NCI-H524 treated with DMSO at 0.1 percent for 48 hours (cell line): ENCODE measurements around the gene PFKL.

Experiments used
- DNase-seq: peaks from one replicate; lab custom pipeline; 2025; lab: John Stamatoyannopoulos, UW

Gene PFKL

DNA sequence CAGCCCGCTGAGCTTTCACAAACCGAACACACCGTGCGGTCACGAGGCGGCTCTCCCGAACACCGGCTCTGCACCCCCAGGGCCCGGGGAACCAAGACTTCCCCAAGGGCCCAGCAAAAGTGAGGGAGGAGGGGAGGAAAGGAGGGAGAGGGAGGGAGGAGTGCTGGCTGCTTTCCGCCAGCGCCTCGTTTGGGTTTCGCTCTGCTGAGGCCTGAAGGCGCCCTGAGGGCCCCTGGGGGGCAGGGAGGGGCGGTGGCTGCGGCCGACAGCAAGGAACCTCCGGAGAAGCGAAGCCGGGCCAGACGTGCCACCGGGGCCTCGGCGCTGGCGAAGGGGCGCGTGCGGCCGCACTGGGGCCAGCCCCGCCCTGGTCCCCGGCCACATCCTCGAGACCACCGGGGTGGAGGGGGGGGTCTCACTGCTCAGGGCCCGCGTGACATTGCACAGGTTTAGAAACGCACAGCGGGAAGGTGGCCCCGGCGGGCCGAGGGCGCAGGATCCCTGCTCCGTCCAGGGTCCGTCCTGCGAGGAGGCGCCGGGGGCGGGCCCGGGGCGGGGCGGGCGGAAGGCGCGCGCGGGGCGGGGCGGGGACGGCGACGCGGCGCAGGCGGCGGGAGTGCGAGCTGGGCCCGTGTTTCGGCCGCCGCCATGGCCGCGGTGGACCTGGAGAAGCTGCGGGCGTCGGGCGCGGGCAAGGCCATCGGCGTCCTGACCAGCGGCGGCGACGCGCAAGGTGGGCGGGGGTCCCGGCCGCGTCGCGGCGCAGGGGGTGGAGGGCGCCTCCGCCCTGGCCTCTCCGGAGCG is at the start of gene PFKL:
Gene PFKL (plus strand): TSS at position 596 of the 804 bp plus-strand sequence. CDS start 53 bp downstream, at position 649.
- no peak for DNase-seq

DNA sequence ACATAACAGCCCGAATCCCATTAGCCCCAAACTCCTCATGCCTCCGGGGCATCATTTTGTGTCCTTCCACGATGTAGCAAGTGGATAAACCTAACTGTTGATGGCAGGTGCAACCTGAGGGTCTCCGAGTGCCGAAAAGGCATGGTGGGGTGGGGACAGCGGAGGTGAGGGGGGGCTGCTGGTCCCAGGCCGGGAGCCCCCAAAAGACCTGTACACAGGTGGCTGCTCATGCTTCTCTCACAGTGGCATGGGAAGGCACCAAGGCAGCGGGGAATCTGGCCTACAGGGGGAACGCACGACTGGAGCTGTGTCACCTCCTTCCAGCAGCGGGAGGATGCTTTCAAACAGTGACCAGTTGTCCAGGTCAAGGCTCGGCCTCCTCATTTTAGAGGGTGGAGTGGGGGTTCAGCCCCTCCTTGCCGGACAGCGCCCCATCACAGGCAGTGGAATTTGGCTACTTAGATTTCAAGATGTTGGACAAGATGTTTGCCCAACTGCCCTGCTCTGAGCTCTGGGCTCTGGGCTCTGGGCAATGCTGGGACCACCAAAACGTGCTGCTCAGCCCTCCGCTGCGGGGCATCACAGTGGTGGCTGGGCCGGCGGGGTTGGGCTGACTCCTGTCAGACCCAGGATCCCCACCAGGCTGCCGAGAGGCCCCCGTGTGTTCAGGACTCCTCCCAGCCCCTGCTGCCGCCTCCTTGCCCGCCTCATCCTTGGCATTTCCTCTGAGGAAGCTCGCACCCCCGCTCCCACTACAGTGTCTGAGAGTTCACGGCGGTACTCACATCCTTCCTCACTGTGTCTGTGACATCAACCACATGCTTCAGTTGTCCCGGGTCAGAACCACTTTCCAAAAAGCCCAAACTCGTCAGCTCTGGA is 45.8 kb upstream of the PFKL start:
- DNase-seq = no peak

DNA sequence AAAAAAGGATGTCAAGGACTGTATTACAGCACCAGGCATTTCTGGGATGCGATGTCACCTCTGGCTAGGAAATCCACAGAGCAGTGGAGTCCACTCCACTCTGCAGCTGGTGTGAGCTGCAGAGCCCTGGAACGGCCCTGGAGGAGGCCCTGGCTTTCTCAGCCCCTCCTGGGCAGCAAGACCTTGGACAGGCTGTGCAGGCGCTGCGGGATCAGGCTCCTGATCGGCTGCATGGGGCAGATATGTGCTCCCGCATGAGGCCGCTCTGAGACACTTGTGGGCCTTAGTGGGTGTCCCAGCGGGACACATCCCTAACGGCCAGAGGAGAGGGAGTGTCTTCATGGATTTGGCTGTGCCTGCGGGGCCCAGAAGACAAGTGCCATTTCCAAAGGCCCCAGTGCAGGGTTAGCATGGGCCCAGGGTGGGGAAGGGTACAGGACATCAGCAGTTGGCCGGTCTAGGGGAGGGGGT is 44.3 kb upstream of the PFKL start:
- no peak for DNase-seq

DNA sequence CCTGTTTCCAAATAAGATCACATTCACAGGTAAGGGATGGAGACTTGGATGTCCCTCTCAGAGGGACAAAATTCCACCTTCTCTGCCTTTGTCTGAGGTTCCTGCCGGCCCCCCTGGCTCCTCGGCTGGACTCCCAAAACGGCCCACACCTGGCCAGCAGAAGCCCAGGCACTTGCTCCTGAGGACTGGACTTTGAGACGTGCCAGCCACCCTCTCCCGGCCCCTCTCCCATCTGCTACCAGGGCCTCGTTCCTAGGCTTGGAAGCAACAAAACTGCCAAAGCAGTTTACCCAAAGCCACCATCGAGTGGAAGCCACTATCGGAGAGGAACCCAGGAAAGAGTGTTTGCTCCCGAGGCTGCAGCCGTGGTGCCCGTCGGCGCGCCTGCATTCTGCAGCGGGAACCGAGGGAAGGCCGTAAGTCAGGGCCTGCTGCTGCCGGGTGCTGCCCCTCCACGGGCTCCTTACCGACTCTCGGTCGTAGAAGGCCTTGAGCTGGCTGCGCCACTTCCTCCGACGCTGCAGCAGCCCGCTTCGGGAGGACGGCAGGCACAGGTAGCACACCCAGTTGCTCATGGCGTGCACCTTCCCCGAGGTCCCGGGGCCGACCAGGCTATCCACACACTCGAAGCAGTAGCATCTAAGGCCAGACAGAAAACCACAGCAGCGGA is 41.7 kb upstream of the PFKL start:
- no peak for DNase-seq

DNA sequence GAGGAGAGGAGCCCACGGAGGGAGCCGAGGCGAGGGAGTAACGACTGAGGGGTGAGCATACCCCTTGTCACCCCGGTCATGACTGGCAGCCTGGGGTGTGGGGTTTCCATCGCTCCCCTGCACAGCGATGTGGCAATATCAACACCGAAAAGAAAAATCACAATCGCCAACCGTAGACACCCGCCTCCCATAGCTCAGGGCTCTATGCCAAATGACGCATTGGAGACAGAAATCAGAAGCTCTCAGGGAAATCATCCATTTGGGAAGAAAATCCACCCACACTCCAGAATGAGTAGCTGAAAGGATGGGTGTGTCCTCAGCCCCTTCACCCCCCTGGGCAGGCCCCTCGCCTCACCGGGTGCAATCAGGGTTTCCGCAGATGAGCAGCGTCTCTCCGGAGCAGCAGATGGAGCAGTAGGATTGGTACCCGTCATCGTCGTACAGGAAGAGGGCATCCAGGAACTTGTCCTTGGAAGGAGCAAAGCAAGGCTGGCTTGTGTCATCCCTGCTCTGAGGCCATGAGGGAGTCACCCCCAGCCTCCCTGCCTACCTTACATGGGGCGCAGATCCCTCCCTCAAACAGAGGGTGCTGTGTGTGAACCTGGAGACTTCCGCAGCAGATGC is 40.7 kb upstream of the PFKL start:
- DNase-seq = no peak

DNA sequence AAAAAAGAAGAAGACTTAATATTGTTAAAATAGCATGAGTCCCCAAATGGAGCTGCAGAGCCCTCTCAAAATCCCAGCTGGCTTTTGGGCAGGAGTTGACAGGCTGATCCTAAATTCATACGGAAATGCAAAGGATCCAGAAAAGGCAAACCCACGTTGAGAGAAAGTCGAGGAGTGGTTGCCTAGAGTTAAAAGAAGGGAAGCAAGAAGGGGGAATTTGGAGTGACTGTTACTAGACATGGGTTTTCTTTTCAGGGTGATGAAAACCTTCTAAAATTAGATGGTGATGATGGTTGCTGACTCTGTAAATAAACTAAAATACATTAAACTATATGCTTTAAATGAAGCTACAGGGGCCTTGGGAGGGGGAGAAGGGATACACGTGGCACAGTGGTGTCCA is 39.8 kb upstream of the PFKL start:
- DNase-seq = no peak

DNA sequence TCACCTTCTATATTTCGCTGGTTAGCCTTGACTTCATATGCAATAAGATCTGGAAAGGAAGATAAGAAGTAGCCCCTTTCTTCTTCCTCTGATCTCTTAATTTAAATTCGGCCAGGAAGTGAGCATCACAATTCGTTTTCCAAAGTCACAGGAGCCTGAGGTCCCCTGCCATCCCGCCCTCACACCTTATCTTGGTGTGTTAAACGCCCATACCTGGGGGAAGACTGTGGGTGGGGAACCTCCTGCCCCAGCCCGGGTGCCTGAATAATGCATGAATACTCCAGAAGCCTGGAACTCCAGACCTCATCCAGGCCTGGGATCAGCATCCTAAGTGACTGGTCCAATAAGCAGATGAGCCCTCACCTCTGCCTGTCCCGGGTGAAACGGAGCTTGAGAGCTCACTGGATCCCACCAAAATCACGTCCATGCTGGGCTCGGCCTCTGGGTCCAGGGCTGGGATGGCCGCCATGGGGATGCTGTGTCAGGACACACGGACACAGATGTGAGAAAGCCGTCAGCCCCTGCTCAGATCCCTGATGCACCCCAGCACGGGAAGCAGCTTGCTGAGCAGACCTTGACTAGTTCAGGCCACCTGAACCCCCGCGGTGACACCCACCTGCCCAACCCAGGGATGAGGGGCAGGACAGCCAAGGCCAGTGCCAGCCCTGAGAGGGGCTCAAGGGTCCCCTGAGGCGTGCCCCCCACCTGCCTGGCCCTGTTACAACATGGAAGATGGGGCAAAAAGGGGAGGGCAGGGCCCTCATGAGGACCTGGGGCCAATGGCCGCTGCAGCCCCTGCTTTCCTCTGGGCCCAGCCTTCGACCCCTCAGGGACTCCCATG is 38.8 kb upstream of the PFKL start:
- no peak for DNase-seq

DNA sequence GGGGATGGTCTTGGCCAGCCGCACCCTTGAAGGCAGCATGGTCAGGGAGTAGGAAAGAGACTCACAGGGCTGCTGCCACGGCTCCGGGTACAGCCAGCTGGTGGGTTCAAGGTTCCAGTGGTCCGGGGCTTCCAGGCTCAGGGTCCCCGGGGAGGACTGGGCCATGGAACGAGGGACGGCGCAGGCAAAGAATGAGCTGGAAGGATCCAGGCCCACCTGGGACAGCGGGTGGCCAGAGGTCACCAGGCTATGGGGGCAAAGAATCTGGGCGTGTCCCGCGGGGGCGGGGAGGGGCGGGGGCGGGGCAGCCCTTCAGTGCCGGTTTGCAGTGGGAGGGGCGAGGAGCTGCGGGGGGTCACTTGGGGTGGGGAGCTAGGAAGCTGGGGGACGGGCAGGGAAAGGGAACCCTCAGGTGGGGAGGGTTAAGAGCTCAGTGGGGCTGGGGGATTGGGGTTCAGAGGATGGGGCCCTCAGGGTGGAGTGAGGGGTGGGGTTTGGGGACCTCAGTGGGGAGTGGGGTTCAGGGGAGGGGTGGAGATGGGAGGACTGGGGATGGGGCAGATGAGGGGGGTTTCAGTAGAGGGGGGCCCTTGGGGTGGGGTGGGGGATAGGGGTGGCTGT is 38.1 kb upstream of the PFKL start, which contains the start of gene DNMT3L:
Gene DNMT3L (minus strand): TSS at position 223 of the 621 bp plus-strand sequence. CDS start 638 bp downstream, outside the sequence.
- DNase-seq = no peak

DNA sequence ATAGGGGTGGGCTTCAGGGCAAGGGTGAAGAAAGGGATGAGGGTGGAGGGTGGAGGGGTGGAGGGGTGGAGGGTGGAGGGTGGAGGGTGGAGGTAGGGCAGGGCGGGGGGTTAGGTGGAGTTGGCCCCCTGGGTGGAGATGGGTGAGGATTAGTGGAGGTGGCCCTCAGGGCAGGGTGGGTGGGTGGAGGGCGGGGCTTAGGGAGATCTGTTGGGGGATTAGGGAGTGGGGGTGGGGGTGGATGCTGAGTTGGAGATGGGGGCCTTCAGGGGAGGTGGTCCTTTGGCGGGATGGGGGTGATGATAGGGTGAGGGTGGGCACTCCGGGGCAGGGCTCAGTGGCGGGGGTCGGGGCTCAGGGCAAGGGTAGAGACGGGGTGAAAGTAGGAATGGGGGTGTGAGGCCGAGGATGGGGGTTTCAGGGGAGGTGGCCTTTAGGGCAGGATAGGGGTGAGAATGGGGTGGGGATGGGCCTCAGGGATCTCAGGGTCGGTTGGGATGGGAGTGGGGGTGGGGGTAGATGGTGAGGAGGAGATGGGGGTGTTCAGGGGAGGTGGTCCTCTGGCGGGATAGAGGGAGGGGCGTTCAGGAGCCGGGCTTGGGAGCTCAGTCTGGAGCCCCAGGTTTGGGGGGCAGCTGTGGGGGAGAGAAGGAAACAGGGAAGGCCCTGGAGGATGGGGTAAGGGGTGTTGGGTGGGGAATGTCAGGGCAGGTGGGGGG is 37.4 kb upstream of the PFKL start:
- no peak for DNase-seq

DNA sequence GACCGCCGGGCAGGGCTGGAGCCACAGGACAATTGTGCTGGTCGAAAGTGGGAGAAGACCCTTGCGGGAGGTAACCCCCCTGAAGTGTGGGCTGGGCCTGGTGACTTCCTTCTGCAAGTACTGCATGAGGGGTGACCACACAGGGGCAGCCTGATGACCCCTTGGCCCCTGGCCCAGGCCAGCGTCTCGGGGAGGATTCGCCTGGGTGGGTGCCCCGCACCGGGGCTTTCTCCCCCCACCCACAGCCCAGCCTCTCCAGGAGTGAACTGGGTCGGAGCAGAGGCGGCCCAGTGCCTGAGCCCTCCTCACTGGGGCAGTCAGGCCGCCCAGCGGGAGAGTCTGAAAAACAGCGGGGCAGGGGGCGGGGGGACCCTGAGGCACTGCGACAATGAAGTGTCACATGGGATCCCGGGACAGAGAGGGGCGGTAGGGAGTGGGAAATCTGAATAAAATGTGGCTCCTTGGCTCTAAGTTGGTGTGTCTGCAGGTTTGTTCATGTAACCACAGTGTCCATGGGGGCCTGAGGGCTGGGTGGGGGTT is 36.6 kb upstream of the PFKL start:
- no peak for DNase-seq

DNA sequence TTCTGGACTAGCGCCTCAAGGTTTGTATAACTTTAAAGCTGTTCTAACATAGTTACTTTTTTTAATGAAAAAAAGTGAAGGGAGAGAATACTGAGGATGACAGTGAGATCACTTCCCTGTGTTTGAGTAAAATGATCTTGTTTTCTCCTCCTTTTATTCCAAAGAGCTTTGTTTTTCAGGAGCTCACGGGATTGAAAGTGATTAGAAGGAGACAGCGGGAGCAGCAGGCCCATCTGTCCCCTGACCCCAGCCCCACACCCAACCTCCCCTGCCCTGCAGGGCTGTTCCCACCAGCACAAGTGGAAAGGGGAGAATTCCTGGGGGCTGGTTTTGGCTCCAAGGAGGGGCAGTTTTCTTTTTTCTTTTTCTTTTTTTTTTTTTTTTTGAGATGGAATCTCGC is 36.1 kb upstream of the PFKL start:
- peak; percentile 17 for DNase-seq

DNA sequence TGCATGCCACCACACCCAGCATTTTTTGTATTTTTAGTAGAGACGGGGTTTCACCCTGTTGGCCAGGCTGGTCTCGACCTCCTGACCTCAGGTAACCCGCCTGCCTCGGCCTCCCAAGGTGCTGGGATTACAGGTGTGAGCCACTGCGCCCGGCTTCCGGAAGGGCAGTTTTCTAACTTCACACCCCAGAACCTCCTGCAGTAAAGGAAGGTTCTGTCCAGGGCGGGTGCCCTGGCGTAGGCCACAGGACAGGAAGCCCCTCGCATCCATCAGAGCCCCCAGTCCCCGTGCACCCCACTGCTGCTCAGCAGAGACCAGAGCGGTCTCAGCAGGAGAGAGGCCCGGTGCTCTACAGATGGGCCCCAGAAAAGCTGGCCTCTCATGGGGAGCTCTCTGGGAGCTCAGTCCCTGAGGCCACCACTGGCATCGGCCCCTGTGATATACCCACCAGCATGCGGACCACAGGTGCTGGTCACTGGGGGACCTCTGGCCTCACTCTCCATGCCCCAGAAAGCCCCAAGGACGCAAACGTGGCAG is 34.1 kb upstream of the PFKL start:
- no peak for DNase-seq

DNA sequence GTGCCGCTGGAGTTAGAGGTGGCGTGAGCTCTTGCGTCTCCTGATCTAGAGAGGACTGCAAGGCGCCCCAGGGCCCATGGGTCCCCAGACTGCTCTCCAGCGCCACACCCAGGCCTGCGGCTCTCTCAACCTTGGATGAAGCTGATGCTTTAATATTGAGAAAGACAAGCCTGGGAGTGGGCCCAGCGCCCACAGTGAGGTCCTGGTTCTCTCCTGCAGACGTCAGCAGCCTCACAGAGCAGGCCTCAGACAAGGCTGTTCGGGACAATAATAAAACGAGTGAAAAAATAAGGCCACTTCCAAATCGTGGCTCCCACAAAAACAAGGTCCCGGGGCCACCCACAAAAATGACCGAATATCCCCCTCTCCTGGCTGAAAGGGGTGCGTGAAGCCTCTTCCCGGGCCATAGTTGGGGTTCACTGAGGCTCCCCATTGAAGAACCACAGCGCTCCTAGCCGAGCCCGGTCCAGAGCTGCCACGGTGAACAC is 32.2 kb upstream of the PFKL start:
- DNase-seq = no peak

DNA sequence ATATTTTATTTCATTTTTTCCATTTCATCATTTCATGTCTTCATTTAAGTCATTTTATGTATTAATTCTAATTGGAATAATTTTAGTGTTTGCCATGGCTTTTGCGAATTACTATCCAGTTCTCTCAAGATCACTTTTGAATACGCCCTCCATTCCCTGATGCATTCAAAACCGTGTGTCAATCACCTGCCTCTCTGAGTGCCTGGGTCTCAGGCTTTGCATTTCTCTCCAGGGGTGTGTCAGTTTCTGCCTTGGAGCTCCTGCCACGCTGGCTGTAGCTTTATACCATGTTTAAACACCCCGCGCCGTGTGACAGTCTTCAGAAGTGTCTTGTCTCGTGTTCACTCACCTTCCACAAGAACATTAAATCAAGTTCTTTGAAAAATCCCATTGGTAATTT is 30.8 kb upstream of the PFKL start:
- DNase-seq = no peak

DNA sequence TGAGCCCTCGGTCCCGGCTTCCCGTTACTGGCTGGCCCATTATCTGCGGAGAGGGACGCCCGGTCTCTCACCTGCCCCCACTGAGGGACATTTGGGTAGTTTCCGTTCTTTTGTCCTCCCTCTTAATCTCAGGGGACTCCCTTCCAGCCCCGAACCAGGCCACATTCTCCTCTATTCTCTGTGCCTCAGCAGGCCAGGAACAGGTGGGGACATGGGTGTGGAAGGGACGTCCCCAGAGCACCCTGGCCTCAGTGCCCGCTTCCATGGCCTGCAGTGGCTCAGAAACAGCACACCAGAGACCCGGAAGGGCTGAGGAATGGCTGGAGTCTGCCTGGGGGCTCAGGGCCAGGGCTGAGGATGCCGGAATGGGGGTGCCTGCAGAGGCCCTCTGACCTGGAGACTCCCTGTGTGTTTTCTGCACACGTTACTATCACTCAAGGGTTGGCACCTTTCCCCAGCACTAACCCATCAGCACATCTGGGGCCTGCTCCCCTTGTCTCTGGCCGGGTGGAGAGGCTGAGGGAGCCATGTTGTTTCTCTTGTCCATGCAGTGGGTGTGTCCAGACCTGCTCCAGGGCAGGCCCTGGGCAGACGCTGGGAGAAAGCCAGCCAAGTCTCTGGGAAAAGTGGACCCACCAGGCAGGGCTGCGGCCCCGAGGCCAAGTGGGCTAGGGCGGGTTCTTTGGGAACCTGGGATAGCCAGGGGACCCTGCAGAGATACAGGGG is 28.1 kb upstream of the PFKL start:
- no peak for DNase-seq

DNA sequence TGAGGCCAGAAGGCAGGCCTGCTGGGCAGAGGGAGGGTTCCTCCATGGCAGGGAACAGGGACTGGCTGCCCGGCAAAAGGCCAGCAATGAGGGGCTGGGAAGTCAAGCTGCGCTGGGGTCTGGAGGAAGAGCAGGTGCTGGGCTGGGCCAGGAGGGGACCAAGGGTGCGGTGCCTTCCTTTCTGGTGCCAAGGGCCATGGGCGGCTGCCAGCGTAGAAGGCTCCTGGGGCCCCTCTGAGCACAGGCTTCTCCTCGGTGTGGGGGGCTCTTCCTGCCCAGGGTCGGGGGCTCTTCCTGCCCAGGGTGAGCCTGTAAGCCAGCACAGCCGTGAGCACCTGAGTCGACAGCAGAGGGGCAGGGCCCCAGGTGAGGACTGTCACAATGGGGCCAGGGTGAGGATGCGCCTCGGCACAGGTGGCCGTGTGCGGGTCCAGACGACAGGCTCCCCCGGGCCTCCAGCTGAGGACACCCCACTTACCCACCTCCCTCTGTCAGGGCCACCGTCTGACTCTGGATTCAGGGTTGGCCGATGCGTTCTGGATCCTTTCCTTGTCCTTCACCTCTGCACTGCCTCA is 27.5 kb upstream of the PFKL start:
- no peak for DNase-seq

DNA sequence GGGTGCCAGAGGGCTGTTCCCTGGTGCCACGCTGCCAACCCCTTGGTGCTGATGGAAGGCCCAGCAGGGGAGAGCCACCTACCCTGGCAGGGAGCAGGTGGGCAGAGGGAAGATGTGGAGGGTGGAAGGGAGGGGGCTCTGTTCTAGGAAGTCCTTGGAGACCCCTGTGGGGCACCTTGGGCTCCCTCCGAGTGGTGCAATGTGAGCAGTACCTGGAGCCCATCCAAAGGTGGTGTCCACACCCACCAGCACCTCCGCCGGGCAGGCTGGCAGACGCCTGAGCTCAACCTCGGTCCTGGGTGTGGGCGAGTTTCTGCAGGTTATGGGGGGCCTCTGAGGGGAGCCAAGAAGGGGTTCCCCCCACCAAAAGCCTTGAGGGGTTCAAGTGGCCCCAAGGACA is 26.8 kb upstream of the PFKL start:
- no peak for DNase-seq

DNA sequence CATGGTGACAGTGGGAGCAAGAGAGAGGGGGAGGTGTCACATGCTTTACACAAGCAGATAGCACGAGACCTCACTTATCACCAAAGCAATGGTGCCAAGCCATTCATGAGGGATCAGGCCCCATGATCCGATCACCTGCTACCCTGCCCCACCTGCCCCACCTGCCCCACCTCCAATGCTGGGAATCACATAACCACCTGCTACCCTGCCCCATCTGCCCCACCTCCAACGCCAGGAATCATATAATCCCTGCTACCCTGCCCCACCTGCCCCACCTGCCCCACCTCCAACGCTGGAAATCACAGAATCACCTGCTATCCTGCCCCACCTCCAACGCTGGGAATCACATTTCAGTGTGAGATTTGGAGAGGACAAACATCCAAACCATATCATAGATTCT is 24.8 kb upstream of the PFKL start:
- DNase-seq = no peak
